GM12865 (cell line): ENCODE measurements around the gene PSME2.

Experiments
- DNase-seq: peaks from one replicate; pipeline ENCODE4 v3.0.0; 2010; ENCODE audit warnings: low read depth
- H3K4me3 ChIP-seq: 2 replicates; pipeline ENCODE4 v1.5.1; 2011; ENCODE audit warnings: mild to moderate bottlenecking, low read depth, low read length, control low read depth
- TF ChIP-seq, protein P1 (sequence below): IDR thresholded peaks from 2 replicates; pipeline ENCODE4 v1.5.1; 2011; ENCODE audit warnings: low read length, control low read depth, low read depth, inconsistent platforms; ENCODE audit not compliant: insufficient read depth; ENCODE audit errors: missing control alignments

The PSME2 gene

GRCh38 chr14:24139272-24139934, 7.0 kb downstream of the PSME2 start:
- H3K4me3 ChIP-seq, result peak overlapping the region; percentile 80
- peak; percentile 54 for DNase-seq
- TF ChIP-seq, protein P1, sequence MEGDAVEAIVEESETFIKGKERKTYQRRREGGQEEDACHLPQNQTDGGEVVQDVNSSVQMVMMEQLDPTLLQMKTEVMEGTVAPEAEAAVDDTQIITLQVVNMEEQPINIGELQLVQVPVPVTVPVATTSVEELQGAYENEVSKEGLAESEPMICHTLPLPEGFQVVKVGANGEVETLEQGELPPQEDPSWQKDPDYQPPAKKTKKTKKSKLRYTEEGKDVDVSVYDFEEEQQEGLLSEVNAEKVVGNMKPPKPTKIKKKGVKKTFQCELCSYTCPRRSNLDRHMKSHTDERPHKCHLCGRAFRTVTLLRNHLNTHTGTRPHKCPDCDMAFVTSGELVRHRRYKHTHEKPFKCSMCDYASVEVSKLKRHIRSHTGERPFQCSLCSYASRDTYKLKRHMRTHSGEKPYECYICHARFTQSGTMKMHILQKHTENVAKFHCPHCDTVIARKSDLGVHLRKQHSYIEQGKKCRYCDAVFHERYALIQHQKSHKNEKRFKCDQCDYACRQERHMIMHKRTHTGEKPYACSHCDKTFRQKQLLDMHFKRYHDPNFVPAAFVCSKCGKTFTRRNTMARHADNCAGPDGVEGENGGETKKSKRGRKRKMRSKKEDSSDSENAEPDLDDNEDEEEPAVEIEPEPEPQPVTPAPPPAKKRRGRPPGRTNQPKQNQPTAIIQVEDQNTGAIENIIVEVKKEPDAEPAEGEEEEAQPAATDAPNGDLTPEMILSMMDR, result no peak

GRCh38 chr14:24138396-24139271, 7.8 kb downstream of the PSME2 start:
- TF ChIP-seq, protein P1, result no peak
- H3K4me3 ChIP-seq, result no peak overlapping the region

GRCh38 chr14:24137529-24138395, 8.6 kb downstream of the PSME2 start:
- H3K4me3 ChIP-seq, result peak overlapping the region; percentile 71
- TF ChIP-seq, protein P1, result no peak
- DNase-seq, result no peak

More at GRCh38 chr14:24138396-24139271, 7.8 kb downstream of the PSME2 start:
- DNase-seq, result no peak

- peak overlapping the region; percentile 71 for H3K4me3 ChIP-seq
- TF ChIP-seq, protein P1, result no peak
- DNase-seq, result peak; percentile 31
Measured at GRCh38 chr14:24136684-24137528, 9.5 kb downstream of the PSME2 start.

- peak within 1 kb of the TSS; percentile 71 for H3K4me3 ChIP-seq
- TF ChIP-seq, protein P1, result peak; percentile 3
- DNase-seq, result peak; percentile 96
Measured at GRCh38 chr14:24135834-24136683, 10.4 kb downstream of the PSME2 start, which contains the start of gene PSME1. Gene PSME1 (plus strand): TSS chr14:24136194. CDS start chr14:24136263, 69 bp downstream.
